Measurements from ENCODE around the gene GHRHR. TPM values are rescaled to one million over a fixed set of nuclear protein-coding genes. Genes with fewer than 3 reads are reported as not detected.

Gene GHRHR
- total RNA-seq, 1 donor from 2014 or later: not detected

DNA sequence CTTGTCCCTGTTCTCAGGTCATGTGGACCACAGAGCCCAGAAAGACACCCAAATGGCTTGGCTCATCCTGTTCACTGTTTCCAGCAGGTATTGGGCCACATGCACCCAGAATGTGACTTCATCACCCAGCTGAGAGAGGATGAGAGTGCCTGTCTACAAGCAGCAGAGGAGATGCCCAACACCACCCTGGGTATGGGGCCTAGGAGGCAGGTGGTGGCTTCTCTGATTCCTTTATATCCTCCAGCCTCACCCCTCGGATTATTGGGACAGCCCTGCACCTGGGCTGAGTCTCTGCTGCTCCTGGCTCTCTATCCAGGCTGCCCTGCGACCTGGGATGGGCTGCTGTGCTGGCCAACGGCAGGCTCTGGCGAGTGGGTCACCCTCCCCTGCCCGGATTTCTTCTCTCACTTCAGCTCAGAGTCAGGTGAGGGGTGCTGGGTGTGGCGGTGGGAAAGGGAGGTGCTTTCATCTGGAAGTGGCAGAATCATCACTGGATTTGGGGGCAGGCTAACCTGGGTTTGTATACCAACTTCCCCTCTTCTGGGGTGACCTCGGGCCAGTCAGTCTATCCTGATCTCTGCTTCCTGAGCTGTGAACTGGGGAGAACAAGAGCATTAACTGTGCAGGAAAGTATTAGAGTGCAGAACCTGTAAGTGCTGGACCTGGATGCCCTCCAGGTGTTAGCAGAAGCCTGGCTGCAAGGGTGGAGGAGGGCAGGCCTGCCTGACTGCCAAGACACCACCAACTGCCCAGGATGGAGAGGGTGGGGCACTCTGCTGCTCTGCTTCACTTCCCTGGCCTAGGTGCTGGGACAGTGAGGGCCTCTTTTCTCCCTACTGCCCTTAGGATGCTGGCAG lies 5.2 kb downstream of the GHRHR start:
- Mint-ChIP-seq H3K27me3 (peaks cover 56% of the 10 kb centered on the region), H3K9me3 (no peaks in the 10 kb centered on the region), H3K4me3 (no peak overlapping the region), H3K4me1 (ENCODE audit: unreplicated experiment) (no peaks in the 10 kb centered on the region), H3K36me3 (no peaks in the 10 kb centered on the region), H3K27ac (no peak overlapping the region)
- no peak for DNase-seq (ENCODE audit: extremely low spot score, unreplicated experiment)
- TF ChIP-seq, protein P1, sequence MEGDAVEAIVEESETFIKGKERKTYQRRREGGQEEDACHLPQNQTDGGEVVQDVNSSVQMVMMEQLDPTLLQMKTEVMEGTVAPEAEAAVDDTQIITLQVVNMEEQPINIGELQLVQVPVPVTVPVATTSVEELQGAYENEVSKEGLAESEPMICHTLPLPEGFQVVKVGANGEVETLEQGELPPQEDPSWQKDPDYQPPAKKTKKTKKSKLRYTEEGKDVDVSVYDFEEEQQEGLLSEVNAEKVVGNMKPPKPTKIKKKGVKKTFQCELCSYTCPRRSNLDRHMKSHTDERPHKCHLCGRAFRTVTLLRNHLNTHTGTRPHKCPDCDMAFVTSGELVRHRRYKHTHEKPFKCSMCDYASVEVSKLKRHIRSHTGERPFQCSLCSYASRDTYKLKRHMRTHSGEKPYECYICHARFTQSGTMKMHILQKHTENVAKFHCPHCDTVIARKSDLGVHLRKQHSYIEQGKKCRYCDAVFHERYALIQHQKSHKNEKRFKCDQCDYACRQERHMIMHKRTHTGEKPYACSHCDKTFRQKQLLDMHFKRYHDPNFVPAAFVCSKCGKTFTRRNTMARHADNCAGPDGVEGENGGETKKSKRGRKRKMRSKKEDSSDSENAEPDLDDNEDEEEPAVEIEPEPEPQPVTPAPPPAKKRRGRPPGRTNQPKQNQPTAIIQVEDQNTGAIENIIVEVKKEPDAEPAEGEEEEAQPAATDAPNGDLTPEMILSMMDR (conservative IDR thresholded peaks at IDR 0.05): no peak

DNA sequence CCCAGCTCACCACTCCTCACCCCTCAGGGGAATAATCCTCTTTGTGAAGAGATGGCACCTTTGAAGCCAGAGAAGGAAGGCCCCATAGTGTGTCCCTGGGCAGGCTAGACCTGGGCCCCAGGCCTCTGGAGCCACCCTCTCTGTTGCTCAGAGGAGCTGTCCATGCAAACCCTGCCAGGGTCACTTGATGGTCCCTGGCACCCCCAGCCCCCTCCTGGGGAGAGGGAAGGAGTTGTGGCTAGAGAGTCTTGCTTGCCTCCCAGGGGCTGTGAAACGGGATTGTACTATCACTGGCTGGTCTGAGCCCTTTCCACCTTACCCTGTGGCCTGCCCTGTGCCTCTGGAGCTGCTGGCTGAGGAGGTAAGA lies 5.8 kb downstream of the GHRHR start:
- Mint-ChIP-seq H3K9me3 (no peaks in the 10 kb centered on the region), H3K36me3 (no peaks in the 10 kb centered on the region), H3K27ac (no peak overlapping the region), H3K4me1 (ENCODE audit: unreplicated experiment) (no peaks in the 10 kb centered on the region), H3K27me3 (peaks cover 52% of the 10 kb centered on the region), H3K4me3 (no peak overlapping the region)
- TF ChIP-seq, protein P1 (conservative IDR thresholded peaks at IDR 0.05): no peak
- DNase-seq (ENCODE audit: extremely low spot score, unreplicated experiment): no peak

DNA sequence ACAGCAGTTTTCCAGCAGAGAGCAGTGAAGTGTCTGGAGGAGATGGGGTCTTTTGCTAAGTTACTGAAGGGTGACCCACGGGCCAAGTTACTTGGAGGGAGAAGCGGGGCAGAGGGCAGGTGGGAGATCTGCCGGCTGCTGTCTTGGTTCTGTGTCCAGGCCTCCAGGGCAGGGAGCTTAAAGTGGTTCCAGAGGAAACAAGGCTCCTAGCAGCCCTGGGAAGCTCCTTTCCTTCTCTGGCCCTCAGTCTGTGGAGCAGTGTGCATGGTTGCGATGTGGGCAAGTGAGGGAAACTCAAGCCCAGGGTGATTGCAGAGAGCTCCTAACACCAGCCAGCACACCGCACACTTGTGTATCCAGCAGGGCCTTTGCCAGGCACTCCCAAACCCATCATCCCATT lies 6.3 kb downstream of the GHRHR start:
- no peak overlapping the region for H3K4me3 Mint-ChIP-seq
- no peaks in the 10 kb centered on the region for H3K36me3 Mint-ChIP-seq
- no peak overlapping the region for H3K27ac Mint-ChIP-seq
- H3K9me3 Mint-ChIP-seq: no peaks in the 10 kb centered on the region
- H3K4me1 Mint-ChIP-seq (ENCODE audit: unreplicated experiment): no peaks in the 10 kb centered on the region
- no peak for DNase-seq (ENCODE audit: extremely low spot score, unreplicated experiment)
- TF ChIP-seq, protein P1 (conservative IDR thresholded peaks at IDR 0.05): no peak
- H3K27me3 Mint-ChIP-seq: peaks cover 48% of the 10 kb centered on the region

DNA sequence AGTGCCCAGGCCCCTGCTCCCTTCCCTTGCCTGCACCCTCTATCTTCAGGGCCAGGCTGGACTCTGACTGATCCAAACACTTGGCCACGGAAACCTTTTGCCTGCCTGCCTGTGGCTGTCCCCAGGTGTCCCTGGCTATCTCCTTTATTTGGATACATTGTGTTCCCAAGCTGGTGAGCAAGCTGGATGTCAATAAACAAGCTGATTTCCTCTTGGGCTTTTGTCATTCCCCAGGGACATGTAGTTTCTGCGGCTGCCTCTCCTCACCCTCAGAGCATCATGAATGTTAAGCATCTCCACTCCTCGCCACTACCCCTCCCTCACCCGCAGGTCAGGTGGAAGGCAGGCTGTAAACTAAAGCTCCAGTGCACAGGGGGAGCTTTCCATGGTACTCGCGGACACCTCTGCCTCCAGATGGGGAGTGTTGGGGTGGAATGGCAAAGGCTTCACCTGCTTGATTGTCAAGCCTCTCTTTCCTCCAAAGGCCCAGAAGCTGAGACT lies 6.9 kb downstream of the GHRHR start:
- Mint-ChIP-seq H3K4me3 (no peak overlapping the region), H3K27me3 (peaks cover 50% of the 10 kb centered on the region), H3K4me1 (ENCODE audit: unreplicated experiment) (no peaks in the 10 kb centered on the region), H3K27ac (no peak overlapping the region), H3K9me3 (no peaks in the 10 kb centered on the region), H3K36me3 (no peaks in the 10 kb centered on the region)
- no peak for DNase-seq (ENCODE audit: extremely low spot score, unreplicated experiment)
- TF ChIP-seq, protein P1 (conservative IDR thresholded peaks at IDR 0.05): no peak

DNA sequence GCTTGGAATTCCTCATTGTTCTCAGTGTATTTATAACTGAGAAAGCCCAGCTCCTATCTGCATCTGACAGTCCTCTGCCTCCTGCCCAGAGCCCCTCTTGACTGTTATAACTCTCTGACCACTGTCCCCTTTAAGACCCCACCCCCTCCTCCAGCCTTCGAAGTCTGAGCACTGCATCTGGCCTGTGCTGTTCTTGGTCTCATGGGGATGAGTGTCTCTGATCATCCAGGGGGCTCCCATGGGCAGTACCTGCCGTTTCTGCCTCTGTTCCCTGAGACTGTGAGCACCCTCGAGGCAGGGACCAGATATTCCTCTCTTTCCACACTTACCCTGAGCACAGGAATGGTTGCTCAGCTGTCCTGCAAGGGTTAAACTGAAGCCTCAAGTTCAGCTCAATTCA lies 7.7 kb downstream of the GHRHR start:
- H3K4me1 Mint-ChIP-seq (ENCODE audit: unreplicated experiment): no peaks in the 10 kb centered on the region
- TF ChIP-seq, protein P1 (conservative IDR thresholded peaks at IDR 0.05): no peak

More for the DNA sequence above, 7.7 kb downstream of the GHRHR start:
- Mint-ChIP-seq H3K36me3 (no peaks in the 10 kb centered on the region), H3K9me3 (no peaks in the 10 kb centered on the region), H3K27me3 (peaks cover 48% of the 10 kb centered on the region), H3K4me3 (no peak overlapping the region), H3K27ac (no peak overlapping the region)
- no peak for DNase-seq (ENCODE audit: extremely low spot score, unreplicated experiment)
